Activated naive CD4-positive, alpha-beta T cell treated with anti-CD3 and anti-CD28 coated beads, Interleukin-2, amount 10 ng/mL, durations not matched to agents 7 days and 5 days (primary cell): ENCODE data around the gene GPBAR1.
A peak's percentile ranks its signal among the peaks of the same experiment; 100 is the strongest.

ENCODE experiments used
- CTCF ChIA-PET: fragments of 350-600 bp; sonication (Branson Sonifier 250); formaldehyde crosslinking; loops from one replicate; lab custom pipeline; 2021; ENCODE audit warnings: antibody characterized with exemption; lab: Charles Lee
- DNase-seq: peaks from one replicate; pipeline ENCODE4 v3.0.0-alpha.2; 2020
- H3K27ac Mint-ChIP-seq: one replicate; pipeline ENCODE4 v1.8.0; 2021; ENCODE audit warnings: mild to moderate bottlenecking, moderate library complexity, mixed read lengths
- H3K27me3 Mint-ChIP-seq: one replicate; pipeline ENCODE4 v1.8.0; 2021; ENCODE audit warnings: mild to moderate bottlenecking, mixed read lengths
- H3K36me3 Mint-ChIP-seq: one replicate; pipeline ENCODE4 v1.8.0; 2021; ENCODE audit warnings: mixed read lengths
- H3K4me1 Mint-ChIP-seq: one replicate; pipeline ENCODE4 v1.8.0; 2021; ENCODE audit warnings: mixed read lengths
- H3K4me3 Mint-ChIP-seq: one replicate; pipeline ENCODE4 v1.8.0; 2021; ENCODE audit warnings: mild to moderate bottlenecking, moderate library complexity, mixed read lengths
- H3K9me3 Mint-ChIP-seq: one replicate; pipeline ENCODE4 v1.8.0; 2021; ENCODE audit warnings: mixed read lengths

The GPBAR1 gene, protein sequence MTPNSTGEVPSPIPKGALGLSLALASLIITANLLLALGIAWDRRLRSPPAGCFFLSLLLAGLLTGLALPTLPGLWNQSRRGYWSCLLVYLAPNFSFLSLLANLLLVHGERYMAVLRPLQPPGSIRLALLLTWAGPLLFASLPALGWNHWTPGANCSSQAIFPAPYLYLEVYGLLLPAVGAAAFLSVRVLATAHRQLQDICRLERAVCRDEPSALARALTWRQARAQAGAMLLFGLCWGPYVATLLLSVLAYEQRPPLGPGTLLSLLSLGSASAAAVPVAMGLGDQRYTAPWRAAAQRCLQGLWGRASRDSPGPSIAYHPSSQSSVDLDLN

DNA sequence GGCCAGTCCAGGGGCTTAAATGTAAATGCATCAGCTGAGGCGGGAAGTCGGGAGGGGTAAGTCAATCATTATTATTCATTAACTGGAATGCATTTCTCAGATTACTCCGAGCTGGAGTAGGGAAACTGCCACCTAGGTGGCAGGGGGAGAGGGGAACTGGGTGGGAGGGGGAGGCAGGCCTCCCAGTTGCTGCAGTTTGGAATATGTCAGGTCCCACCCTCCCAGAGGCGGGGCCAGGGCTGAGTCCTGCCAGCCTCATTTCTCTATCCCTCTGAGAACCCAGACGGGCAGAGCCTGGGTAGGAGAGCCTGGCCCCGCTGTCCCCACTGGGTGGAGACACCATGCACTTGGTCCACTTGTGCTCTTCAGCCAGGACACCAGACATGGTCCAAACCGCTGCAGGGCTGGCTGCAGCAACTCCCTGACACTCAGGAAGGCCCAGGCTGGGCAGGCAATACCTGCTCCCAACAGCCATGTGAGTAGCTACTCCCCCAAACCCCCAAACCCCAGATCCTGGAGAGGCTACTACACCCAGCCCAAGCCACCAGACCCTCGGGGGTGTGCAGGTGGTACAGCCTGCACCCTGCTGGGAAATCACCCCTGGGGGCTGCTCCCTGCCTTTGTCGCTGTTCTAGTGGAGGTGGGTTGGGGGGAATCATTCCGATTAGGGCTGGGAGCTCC, at the start of gene GPBAR1:
Gene GPBAR1, plus strand, starts transcription at position 274 of the 681 bp plus-strand sequence. CDS start 1,710 bp downstream, outside the sequence.
- peaks cover 25% of the 10 kb centered on the region for H3K36me3 Mint-ChIP-seq
- peak; percentile 21 for DNase-seq
- CTCF ChIA-PET: interaction anchor here (0.8 to 1.0 kb wide), 2 partner anchors 9 to 13 kb away, joined by 3 read pairs; partner anchors contain the start of genes AAMP and PNKD

DNA sequence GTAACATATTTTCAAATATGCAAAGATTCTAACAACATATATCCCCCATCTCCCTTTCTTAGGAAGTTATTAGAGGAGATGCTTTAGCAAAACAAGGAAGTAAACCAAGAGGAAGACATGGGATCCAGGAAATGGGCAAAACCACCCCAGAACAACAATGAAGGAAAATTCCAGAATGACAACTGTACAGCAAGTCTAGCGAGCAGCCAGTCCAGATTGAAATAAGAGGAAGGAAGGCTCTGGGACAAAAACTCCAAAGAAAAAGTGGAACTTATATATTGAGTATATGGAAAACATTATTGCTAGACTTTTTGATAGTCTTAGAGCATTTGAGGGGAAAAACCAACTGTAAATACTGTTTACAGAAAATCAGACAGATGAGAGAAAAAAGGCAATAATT, 46.7 kb upstream of the GPBAR1 start:
- CTCF ChIA-PET: no interaction called here
- H3K4me3 Mint-ChIP-seq: no peak overlapping the region
- H3K9me3 Mint-ChIP-seq: peaks cover 5% of the 10 kb centered on the region
- DNase-seq: no peak
- no peak overlapping the region for H3K27ac Mint-ChIP-seq
- H3K4me1 Mint-ChIP-seq: peaks cover 15% of the 10 kb centered on the region
- H3K36me3 Mint-ChIP-seq: peaks cover 23% of the 10 kb centered on the region
- H3K27me3 Mint-ChIP-seq: peaks cover 25% of the 10 kb centered on the region

More for the DNA sequence above, at the start of gene GPBAR1:
- Mint-ChIP-seq H3K27ac (peak within 1 kb of the TSS; percentile 29), H3K4me3 (no peak within 1 kb of the TSS), H3K4me1 (peaks cover 44% of the 10 kb centered on the region), H3K9me3 (no peaks in the 10 kb centered on the region), H3K27me3 (no peaks in the 10 kb centered on the region)

DNA sequence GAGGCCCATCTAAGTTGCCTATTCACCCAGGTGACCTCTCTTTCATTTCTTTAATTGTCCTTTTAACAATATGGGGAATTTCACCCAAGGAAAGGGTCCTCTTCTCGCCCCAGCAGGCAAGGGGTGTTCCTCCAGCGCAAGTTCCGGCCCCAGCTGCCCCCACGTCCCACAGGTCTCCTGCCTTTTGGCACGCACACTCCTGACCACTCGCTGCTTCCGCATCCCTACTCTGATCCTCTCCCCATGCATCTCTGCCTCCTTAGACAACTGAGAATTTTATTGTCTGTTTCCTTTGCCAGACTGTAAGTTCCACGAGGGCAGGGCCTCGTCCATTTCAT, 44.5 kb upstream of the GPBAR1 start:
- no peaks in the 10 kb centered on the region for H3K9me3 Mint-ChIP-seq
- peak overlapping the region; percentile 99 for H3K4me3 Mint-ChIP-seq
- peaks cover 13% of the 10 kb centered on the region for H3K27me3 Mint-ChIP-seq
- H3K36me3 Mint-ChIP-seq: peaks cover 36% of the 10 kb centered on the region
- no peak for DNase-seq
- peak overlapping the region; percentile 90 for H3K27ac Mint-ChIP-seq
- peaks cover 35% of the 10 kb centered on the region for H3K4me1 Mint-ChIP-seq
- CTCF ChIA-PET: interaction anchor here (0.6 to 2.5 kb wide), 3 partner anchors 29 to 90 kb away, joined by 3 to 8 read pairs (median 4); no protein-coding TSS in a partner anchor

DNA sequence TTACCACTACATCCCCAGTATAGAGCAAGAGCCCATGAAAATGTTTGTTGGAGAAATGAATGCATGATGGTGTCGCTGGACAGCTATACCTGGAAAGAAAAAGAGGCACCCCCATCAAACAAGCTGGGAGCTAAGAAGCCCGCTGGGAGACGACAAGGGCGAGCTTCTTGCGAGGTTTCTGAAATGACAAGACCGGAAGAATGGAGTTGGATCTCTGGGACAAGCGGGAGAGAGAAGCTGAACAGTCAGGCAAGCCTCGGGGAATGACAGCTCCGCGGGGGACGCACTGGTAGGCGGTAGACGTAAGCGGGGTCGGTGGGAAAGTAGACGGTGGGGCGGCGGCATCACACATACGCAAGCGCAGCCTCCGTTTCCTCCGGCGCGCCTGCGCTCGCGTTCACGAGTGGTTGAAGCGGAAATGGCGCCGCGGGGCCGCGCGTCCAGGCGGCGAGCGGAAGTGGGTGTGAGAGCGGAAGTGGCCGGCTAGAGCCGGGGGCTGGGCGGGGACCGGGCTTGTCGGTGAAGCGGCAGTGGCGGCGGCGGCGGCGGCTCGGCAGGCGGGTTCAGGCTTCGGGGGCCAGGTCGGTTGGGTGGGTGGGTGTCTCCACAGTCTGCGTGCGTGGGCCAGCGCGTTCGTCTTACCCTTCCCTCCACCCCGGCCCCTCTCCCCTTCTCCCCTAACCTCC, 44.0 kb upstream of the GPBAR1 start, which contains the start of gene ARPC2:
Gene ARPC2, plus strand, starts transcription at position 516 of the 686 bp plus-strand sequence. CDS start 282 bp downstream, outside the sequence.
- no peaks in the 10 kb centered on the region for H3K9me3 Mint-ChIP-seq
- H3K4me1 Mint-ChIP-seq: peaks cover 40% of the 10 kb centered on the region
- peak within 1 kb of the TSS; percentile 99 for H3K4me3 Mint-ChIP-seq
- CTCF ChIA-PET: interaction anchor here (0.5 to 2.5 kb wide), 4 partner anchors 28 to 91 kb away, joined by 3 to 8 read pairs (median 4); no protein-coding TSS in a partner anchor
- H3K36me3 Mint-ChIP-seq: peaks cover 41% of the 10 kb centered on the region
- peak; percentile 95 for DNase-seq
- peaks cover 10% of the 10 kb centered on the region for H3K27me3 Mint-ChIP-seq
- H3K27ac Mint-ChIP-seq: peak within 1 kb of the TSS; percentile 90

GRCh38 chr2:218217360-218218267, 43.2 kb upstream of the GPBAR1 start:
- CTCF ChIA-PET: interaction anchor here (0.5 to 2.0 kb wide), 3 partner anchors 10 to 40 kb away, joined by 3 to 6 read pairs (median 4); no protein-coding TSS in a partner anchor

DNA sequence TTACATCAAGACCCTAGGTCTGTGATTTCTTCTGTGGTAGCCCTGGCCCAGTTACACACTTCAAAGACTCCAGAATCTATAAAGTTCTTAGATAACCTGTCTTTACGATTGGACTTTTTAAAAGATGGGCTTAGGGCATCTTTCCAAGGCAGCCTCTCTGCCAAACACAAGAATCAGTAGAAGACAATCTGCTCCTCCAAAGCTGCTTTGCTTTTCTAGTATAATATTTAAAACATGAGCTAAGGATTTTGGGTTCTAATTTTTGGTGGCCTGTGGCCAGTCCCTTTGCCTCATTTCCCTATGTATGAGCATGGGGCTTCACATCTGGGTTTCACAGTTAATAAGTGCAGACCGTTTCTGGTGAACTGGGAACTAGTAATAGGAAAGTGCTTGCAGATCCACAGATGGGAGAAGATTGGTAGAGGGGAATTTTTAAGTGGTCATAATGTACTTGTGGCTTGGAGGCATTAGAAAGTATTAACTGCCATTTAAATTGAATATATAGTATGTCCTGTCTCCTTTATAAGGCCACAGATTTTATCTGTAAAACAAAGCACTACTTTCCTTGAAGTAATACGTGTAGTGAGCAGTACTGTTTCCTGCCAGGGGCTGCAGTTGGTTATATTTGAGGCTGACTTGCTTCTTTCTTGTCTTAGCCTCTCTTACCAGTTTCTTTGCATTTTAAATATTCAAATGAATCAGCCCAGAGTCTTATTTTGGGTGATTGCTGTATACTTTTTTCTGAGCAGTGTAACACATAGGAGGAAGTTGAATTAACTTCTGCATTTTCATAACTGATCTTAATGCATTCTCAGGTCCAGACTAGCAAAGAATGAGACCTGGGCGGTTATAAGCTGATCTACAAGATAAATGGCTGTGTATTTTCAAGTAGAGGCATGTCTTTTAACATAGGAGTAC, 42.3 kb upstream of the GPBAR1 start:
- Mint-ChIP-seq H3K4me1 (peaks cover 57% of the 10 kb centered on the region), H3K4me3 (peak overlapping the region; percentile 99), H3K27ac (peak overlapping the region; percentile 90), H3K27me3 (peaks cover 5% of the 10 kb centered on the region), H3K36me3 (peaks cover 56% of the 10 kb centered on the region), H3K9me3 (no peaks in the 10 kb centered on the region)
- peak; percentile 56 for DNase-seq
- CTCF ChIA-PET: interaction anchor here (1.3 to 2.0 kb wide), 2 partner anchors 9 to 11 kb away, joined by 3 to 6 read pairs; no protein-coding TSS in a partner anchor

More at GRCh38 chr2:218217360-218218267, 43.2 kb upstream of the GPBAR1 start:
- Mint-ChIP-seq H3K36me3 (peaks cover 46% of the 10 kb centered on the region), H3K4me1 (peaks cover 48% of the 10 kb centered on the region), H3K9me3 (no peaks in the 10 kb centered on the region), H3K27ac (peak overlapping the region; percentile 90), H3K4me3 (peak overlapping the region; percentile 99), H3K27me3 (peaks cover 5% of the 10 kb centered on the region)
- peak; percentile 79 for DNase-seq

DNA sequence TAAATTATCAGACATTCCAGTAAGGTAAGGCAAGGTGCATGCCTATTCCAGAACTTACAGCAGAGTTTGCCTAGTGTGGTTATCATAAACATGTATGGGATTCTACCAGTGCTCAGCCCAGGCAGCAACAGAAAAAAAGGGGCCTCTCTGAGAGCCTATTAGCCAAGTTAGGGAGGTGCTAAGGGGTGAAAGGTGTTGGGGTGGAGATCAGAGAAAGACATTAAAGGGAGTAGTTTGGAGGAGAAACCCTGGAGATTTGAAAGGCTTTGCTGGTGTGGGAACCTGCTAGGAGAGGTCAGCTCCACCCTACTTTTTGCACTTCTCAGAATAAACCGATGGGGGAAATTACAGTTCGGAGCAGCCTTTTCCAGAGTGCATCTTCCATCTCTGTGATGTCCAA, 40.9 kb upstream of the GPBAR1 start:
- Mint-ChIP-seq H3K4me3 (peak overlapping the region; percentile 99), H3K36me3 (peaks cover 68% of the 10 kb centered on the region), H3K9me3 (no peaks in the 10 kb centered on the region), H3K4me1 (peaks cover 71% of the 10 kb centered on the region), H3K27ac (peak overlapping the region; percentile 90), H3K27me3 (peaks cover 5% of the 10 kb centered on the region)
- no peak for DNase-seq
- CTCF ChIA-PET: interaction anchor here (2.0 to 3.2 kb wide), 2 partner anchors 7 to 10 kb away, joined by 6 to 23 read pairs; no protein-coding TSS in a partner anchor

- no peak for DNase-seq
- H3K36me3 Mint-ChIP-seq: peaks cover 79% of the 10 kb centered on the region
- peak overlapping the region; percentile 90 for H3K27ac Mint-ChIP-seq
- peak overlapping the region; percentile 99 for H3K4me3 Mint-ChIP-seq
- H3K4me1 Mint-ChIP-seq: peaks cover 79% of the 10 kb centered on the region
- peaks cover 5% of the 10 kb centered on the region for H3K27me3 Mint-ChIP-seq
- no peaks in the 10 kb centered on the region for H3K9me3 Mint-ChIP-seq
- CTCF ChIA-PET: interaction anchor here (1.1 to 3.2 kb wide), 5 partner anchors 9 to 35 kb away, joined by 3 to 23 read pairs (median 4); no protein-coding TSS in a partner anchor
Observed at GRCh38 chr2:218221000-218221399, 39.8 kb upstream of the GPBAR1 start.

GRCh38 chr2:218223046-218223445, 37.8 kb upstream of the GPBAR1 start:
- Mint-ChIP-seq H3K27ac (peak overlapping the region; percentile 47), H3K36me3 (peaks cover 89% of the 10 kb centered on the region), H3K9me3 (no peaks in the 10 kb centered on the region), H3K27me3 (no peaks in the 10 kb centered on the region), H3K4me1 (peaks cover 91% of the 10 kb centered on the region), H3K4me3 (peak overlapping the region; percentile 51)
- CTCF ChIA-PET: interaction anchor here (0.8 kb wide), 1 partner anchor 34 kb away, joined by 4 read pairs; no protein-coding TSS in a partner anchor
- DNase-seq: no peak

- Mint-ChIP-seq H3K27me3 (no peaks in the 10 kb centered on the region), H3K9me3 (no peaks in the 10 kb centered on the region), H3K36me3 (peaks cover 90% of the 10 kb centered on the region), H3K27ac (peak overlapping the region; percentile 78), H3K4me1 (peaks cover 98% of the 10 kb centered on the region), H3K4me3 (peak overlapping the region; percentile 27)
- DNase-seq: no peak
- CTCF ChIA-PET: no interaction called here
Observed at GRCh38 chr2:218224186-218224585, 36.6 kb upstream of the GPBAR1 start.

- CTCF ChIA-PET: interaction anchor here (0.5 to 2.2 kb wide), 2 partner anchors 8 to 27 kb away, joined by 3 to 6 read pairs; no protein-coding TSS in a partner anchor
- H3K27ac Mint-ChIP-seq: peak overlapping the region; percentile 75
- no peaks in the 10 kb centered on the region for H3K9me3 Mint-ChIP-seq
- no peak overlapping the region for H3K4me3 Mint-ChIP-seq
- no peak for DNase-seq
- H3K36me3 Mint-ChIP-seq: peaks cover 86% of the 10 kb centered on the region
- no peaks in the 10 kb centered on the region for H3K27me3 Mint-ChIP-seq
- peaks cover 96% of the 10 kb centered on the region for H3K4me1 Mint-ChIP-seq
Observed at GRCh38 chr2:218226903-218227302, 33.9 kb upstream of the GPBAR1 start.
